ENCODE data around the gene ACE.

DNA sequence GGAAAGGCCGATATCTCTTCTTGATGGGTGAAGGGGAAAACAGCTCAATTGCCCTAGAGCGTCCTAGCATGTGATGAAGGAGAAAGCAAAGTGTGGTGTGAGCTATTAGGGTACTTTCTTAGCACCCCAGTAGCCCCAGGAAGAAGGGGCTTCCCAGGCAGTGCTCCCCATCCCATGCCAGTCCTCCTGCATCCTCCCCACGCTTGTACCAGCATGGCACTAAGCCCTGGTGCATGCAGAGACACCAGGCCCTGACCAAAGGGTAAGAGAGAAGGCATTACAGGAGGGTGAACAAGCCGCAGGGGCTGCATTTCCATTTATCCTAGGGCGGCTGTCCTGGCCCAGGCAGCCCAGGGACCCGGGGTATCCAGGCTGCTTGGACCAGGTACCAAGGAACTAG lies 33.8 kb upstream of the ACE start:
- no peak for TF ChIP-seq YY1 (IDR thresholded peaks at IDR 0.05; ENCODE audit: insufficient read depth, insufficient read length)
- TF ChIP-seq SUZ12 (IDR thresholded peaks at IDR 0.05; ENCODE audit: extremely low read depth, insufficient read depth, insufficient read length) = no peak
- no peak for TF ChIP-seq ZNF274 (IDR thresholded peaks at IDR 0.05; ENCODE audit: low read depth, low read length)
